K562 treated with DMSO at 1 percent for 12 hours (cell line): Measurements from ENCODE around the gene LRRC30. TPM values are rescaled to one million over a fixed set of nuclear protein-coding genes. Genes with fewer than 3 reads are reported as not detected.

ENCODE experiments used
- total RNA-seq: library from RNA; unstranded; fragments of 300-600 nt; gene quantifications from 2 replicates; pipeline ENCODE4 v1.2.3, GENCODE V29; 2022; ENCODE audit not compliant: insufficient read depth

LRRC30 gene
- not detected in 2 replicates for total RNA-seq

DNA sequence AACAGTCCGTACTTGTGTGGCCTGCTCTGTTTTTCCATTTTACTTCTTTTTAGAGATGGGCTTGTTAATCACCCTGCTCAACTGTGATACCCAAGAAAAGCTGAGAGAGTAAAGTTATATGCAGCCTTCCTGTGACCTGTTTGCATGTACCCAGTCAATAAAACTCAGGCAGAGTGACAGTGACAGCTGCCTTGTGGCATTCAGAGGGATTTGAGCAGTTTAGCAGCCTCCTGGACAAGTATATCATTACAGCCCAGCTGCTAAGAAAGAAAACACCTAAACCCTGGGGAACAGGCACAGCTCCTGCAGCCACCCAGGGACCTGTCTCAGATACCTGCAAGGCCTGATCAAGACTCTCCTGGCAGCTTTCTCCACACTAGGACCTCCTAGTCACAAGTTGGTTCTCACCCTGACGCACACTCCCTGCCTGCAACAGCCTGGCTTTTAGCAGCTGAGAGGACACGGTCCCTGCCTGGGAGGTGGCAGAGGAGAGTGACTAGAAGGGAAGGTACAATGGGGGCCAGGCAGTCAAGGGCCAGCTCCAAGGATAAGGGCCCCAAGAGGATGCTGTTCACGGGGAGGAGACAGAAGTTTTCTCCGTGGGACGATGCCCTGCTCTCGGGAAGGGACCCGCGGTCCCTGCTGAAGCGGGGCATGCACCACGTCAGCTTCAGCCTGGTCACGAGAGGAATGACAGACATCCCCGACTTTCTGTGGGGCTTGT, at the start of gene LRRC30:
Gene LRRC30, plus strand, starts transcription at position 464 of the 724 bp plus-strand sequence. Its CDS starts 50 bp downstream, at position 514.

Other genes starting within 250 kb of the LRRC30 start
- gene LAMA1, start 113.3 kb upstream of the LRRC30 start, total RNA-seq: not detected in 2 replicates